ENCODE results near the gene DES.
"Not testable (repeated sequence)": the region's sequence is repeated elsewhere in the genome, so short reads cannot be mapped to it uniquely, and the experiment has no call there.

The DES gene

GRCh38 chr2:219406861-219407230 lies 11.3 kb upstream of the DES start:
- Histone ChIP-seq H3K4me3 (ENCODE audit: low read depth in 1 of 5, low read length in 5 of 5) (no peak overlapping the region), H3K4me1 (ENCODE audit: control insufficient read depth in 5 of 5, insufficient read depth in 5 of 5, low read length in 5 of 5) (peaks cover 0 to 10% (median 0%) of the 10 kb centered on the region in 5 donors), H3K36me3 (ENCODE audit: control insufficient read depth in 5 of 5, insufficient read depth in 5 of 5, low read length in 5 of 5) (no peaks in the 10 kb centered on the region), H3K27ac (ENCODE audit: low read depth, low read length) (no peak overlapping the region), H3K9me3 (ENCODE audit: control insufficient read depth in 5 of 5, low read length in 5 of 5) (no peaks in the 10 kb centered on the region), H3K27me3 (ENCODE audit: control insufficient read depth in 5 of 5, insufficient read depth in 4 of 5, low read length in 5 of 5) (peaks cover 0 to 5% (median 3%) of the 10 kb centered on the region in 5 donors), H3K9ac (ENCODE audit: low read length in 5 of 5) (no peak overlapping the region)

- not testable (repeated sequence) for H3K9me3 ChIP-seq (ENCODE audit: control insufficient read depth in 5 of 5, low read length in 5 of 5); H3K4me3 ChIP-seq (ENCODE audit: low read depth in 1 of 5, low read length in 5 of 5); H3K9ac ChIP-seq (ENCODE audit: low read length in 5 of 5); H3K27ac ChIP-seq (ENCODE audit: low read depth, low read length); H3K4me1 ChIP-seq (ENCODE audit: control insufficient read depth in 5 of 5, insufficient read depth in 5 of 5, low read length in 5 of 5); H3K36me3 ChIP-seq (ENCODE audit: control insufficient read depth in 5 of 5, insufficient read depth in 5 of 5, low read length in 5 of 5); H3K27me3 ChIP-seq (ENCODE audit: control insufficient read depth in 5 of 5, insufficient read depth in 4 of 5, low read length in 5 of 5)
These were observed 10.8 kb upstream of the DES start for GRCh38 chr2:219407343-219407742.

DNA sequence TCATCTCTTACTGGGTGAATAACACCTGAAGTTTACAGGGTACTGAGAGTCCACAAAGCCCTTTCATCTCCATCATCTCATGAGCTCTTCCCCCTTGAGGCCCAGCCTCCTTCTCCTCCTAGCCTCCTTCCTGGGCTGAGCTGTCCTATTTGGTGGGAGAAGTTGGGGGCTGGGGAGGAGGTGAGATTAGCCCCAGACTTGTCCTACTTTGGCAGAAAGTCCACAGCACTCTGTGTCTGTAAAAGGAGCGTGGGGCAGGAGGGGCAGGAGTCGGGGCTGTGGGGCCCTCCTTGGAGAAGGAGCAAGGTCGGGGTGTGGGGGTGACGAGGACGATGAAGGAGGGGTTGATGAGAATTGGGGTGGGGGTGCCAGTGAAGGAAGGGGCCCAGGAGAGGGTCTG lies 10.0 kb upstream of the DES start:
- Histone ChIP-seq H3K27ac (ENCODE audit: low read depth, low read length) (no peak overlapping the region), H3K4me3 (ENCODE audit: low read depth in 1 of 5, low read length in 5 of 5) (no peak overlapping the region), H3K9ac (ENCODE audit: low read length in 5 of 5) (no peak overlapping the region), H3K4me1 (ENCODE audit: control insufficient read depth in 5 of 5, insufficient read depth in 5 of 5, low read length in 5 of 5) (no peaks in the 10 kb centered on the region), H3K27me3 (ENCODE audit: control insufficient read depth in 5 of 5, insufficient read depth in 4 of 5, low read length in 5 of 5) (peaks cover 0 to 6% (median 3%) of the 10 kb centered on the region in 5 donors), H3K9me3 (ENCODE audit: control insufficient read depth in 5 of 5, low read length in 5 of 5) (peaks cover 0 to 6% (median 2%) of the 10 kb centered on the region in 5 donors), H3K36me3 (ENCODE audit: control insufficient read depth in 5 of 5, insufficient read depth in 5 of 5, low read length in 5 of 5) (no peaks in the 10 kb centered on the region)

GRCh38 chr2:219408631-219409030 lies 9.5 kb upstream of the DES start:
- Histone ChIP-seq H3K36me3 (ENCODE audit: control insufficient read depth in 5 of 5, insufficient read depth in 5 of 5, low read length in 5 of 5) (no peaks in the 10 kb centered on the region), H3K27ac (ENCODE audit: low read depth, low read length) (no peak overlapping the region), H3K4me3 (ENCODE audit: low read depth in 1 of 5, low read length in 5 of 5) (no peak overlapping the region), H3K27me3 (ENCODE audit: control insufficient read depth in 5 of 5, insufficient read depth in 4 of 5, low read length in 5 of 5) (peaks cover 0 to 6% (median 4%) of the 10 kb centered on the region in 5 donors), H3K4me1 (ENCODE audit: control insufficient read depth in 5 of 5, insufficient read depth in 5 of 5, low read length in 5 of 5) (no peaks in the 10 kb centered on the region), H3K9me3 (ENCODE audit: control insufficient read depth in 5 of 5, low read length in 5 of 5) (peaks cover 0 to 8% (median 4%) of the 10 kb centered on the region in 5 donors), H3K9ac (ENCODE audit: low read length in 5 of 5) (no peak overlapping the region)

- Histone ChIP-seq H3K4me3 (ENCODE audit: low read depth in 1 of 5, low read length in 5 of 5) (no peak overlapping the region), H3K9me3 (ENCODE audit: control insufficient read depth in 5 of 5, low read length in 5 of 5) (peaks cover 0 to 8% (median 4%) of the 10 kb centered on the region in 5 donors), H3K27ac (ENCODE audit: low read depth, low read length) (no peak overlapping the region), H3K4me1 (ENCODE audit: control insufficient read depth in 5 of 5, insufficient read depth in 5 of 5, low read length in 5 of 5) (no peaks in the 10 kb centered on the region), H3K9ac (ENCODE audit: low read length in 5 of 5) (no peak overlapping the region), H3K27me3 (ENCODE audit: control insufficient read depth in 5 of 5, insufficient read depth in 4 of 5, low read length in 5 of 5) (peaks cover 0 to 6% (median 2%) of the 10 kb centered on the region in 5 donors), H3K36me3 (ENCODE audit: control insufficient read depth in 5 of 5, insufficient read depth in 5 of 5, low read length in 5 of 5) (no peaks in the 10 kb centered on the region)
These were observed 8.6 kb upstream of the DES start for GRCh38 chr2:219409619-219410018.

DNA sequence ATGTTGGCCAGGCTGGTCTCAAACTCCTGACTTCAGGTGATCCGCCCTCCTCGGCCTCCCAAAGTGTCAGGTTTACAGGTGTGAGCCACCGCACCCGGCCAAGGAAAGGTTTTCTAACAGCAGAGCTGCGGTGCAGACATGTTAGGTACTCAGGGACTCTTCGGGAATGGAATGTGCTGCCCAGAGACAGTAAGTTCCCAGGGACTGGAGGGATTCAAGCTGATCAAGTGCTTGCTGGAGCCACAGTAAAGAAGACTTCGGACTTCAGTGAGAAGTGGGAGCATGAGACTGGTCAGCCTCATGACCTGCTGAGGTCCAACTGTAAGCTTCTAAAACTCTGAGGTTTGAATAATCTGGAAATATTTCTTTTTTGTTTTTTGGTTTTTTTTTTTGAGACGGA lies 7.8 kb upstream of the DES start:
- H3K4me3 ChIP-seq (ENCODE audit: low read depth in 1 of 5, low read length in 5 of 5), result no peak overlapping the region
- no peak overlapping the region for H3K9ac ChIP-seq (ENCODE audit: low read length in 5 of 5)
- H3K27me3 ChIP-seq (ENCODE audit: control insufficient read depth in 5 of 5, insufficient read depth in 4 of 5, low read length in 5 of 5), result peaks cover 0 to 4% (median 2%) of the 10 kb centered on the region in 5 donors
- H3K27ac ChIP-seq (ENCODE audit: low read depth, low read length), result no peak overlapping the region
- H3K36me3 ChIP-seq (ENCODE audit: control insufficient read depth in 5 of 5, insufficient read depth in 5 of 5, low read length in 5 of 5), result no peaks in the 10 kb centered on the region
- no peaks in the 10 kb centered on the region for H3K4me1 ChIP-seq (ENCODE audit: control insufficient read depth in 5 of 5, insufficient read depth in 5 of 5, low read length in 5 of 5)
- H3K9me3 ChIP-seq (ENCODE audit: control insufficient read depth in 5 of 5, low read length in 5 of 5), result peaks cover 0 to 8% (median 4%) of the 10 kb centered on the region in 5 donors

DNA sequence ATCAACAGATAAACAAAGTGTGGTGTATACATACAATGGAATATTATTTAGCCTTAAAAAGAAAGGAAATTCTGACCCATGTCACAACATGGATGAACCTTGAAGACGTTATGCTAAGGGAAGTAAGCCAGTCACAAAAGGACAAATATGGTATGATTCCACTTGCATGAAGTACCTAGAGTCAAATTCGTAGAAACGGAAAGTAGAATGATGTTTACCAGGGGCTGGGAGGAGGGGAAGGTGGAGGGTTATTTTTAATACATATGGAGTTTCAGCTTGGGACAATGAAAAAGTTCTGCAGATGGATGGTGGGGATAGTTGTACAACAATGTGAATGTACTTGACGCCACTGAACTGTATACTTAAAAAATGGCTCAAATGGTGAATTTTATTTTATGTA lies 3.3 kb upstream of the DES start:
- Histone ChIP-seq H3K27ac (ENCODE audit: low read depth, low read length) (no peak overlapping the region), H3K9me3 (ENCODE audit: control insufficient read depth in 5 of 5, low read length in 5 of 5) (peaks cover 0 to 8% (median 4%) of the 10 kb centered on the region in 5 donors), H3K36me3 (ENCODE audit: control insufficient read depth in 5 of 5, insufficient read depth in 5 of 5, low read length in 5 of 5) (no peaks in the 10 kb centered on the region), H3K4me1 (ENCODE audit: control insufficient read depth in 5 of 5, insufficient read depth in 5 of 5, low read length in 5 of 5) (peaks cover 0 to 9% (median 3%) of the 10 kb centered on the region in 5 donors), H3K27me3 (ENCODE audit: control insufficient read depth in 5 of 5, insufficient read depth in 4 of 5, low read length in 5 of 5) (peaks cover 8 to 26% (median 15%) of the 10 kb centered on the region in 5 donors), H3K4me3 (ENCODE audit: low read depth in 1 of 5, low read length in 5 of 5) (no peak overlapping the region), H3K9ac (ENCODE audit: low read length in 5 of 5) (no peak overlapping the region)

DNA sequence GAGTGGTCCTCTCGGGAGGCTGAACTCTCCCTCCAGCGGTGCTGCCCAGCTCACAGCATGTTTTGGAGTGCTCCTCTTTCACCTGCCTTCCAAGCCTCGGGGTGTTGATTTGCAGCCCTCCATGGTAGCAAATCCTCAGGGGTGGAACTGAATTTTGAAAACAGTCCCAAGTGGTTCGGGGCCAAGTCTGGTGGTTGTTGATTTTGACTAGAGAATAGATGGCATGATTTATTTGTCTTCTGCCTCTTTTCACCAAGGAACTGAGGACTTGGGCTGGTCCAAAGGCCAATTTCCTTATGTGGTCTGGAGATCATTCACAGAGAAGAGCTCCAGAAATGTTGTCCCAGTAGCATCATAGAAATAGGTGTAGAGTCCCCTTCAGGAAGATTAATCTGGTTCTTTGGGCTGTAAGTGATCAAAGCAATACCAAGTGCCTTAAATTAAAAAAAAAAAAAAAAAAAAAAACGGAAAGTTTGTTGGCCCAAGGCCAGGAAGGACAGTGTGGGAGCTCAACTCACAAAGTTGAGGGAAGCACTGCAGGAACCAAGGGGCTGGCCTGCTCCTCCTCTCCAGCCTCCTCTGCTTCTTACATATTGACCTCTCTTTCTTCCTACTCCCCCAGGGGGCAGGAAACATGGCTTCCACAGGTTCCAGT lies 2.5 kb upstream of the DES start:
- Histone ChIP-seq H3K36me3 (ENCODE audit: control insufficient read depth in 5 of 5, insufficient read depth in 5 of 5, low read length in 5 of 5) (no peaks in the 10 kb centered on the region), H3K4me3 (ENCODE audit: low read depth in 1 of 5, low read length in 5 of 5) (no peak overlapping the region), H3K9ac (ENCODE audit: low read length in 5 of 5) (no peak overlapping the region), H3K4me1 (ENCODE audit: control insufficient read depth in 5 of 5, insufficient read depth in 5 of 5, low read length in 5 of 5) (peaks cover 0 to 9% (median 3%) of the 10 kb centered on the region in 5 donors), H3K27ac (ENCODE audit: low read depth, low read length) (no peak overlapping the region), H3K9me3 (ENCODE audit: control insufficient read depth in 5 of 5, low read length in 5 of 5) (peaks cover 0 to 8% (median 4%) of the 10 kb centered on the region in 5 donors), H3K27me3 (ENCODE audit: control insufficient read depth in 5 of 5, insufficient read depth in 4 of 5, low read length in 5 of 5) (peaks cover 8 to 34% (median 19%) of the 10 kb centered on the region in 5 donors)

GRCh38 chr2:219416235-219416602 lies 2.0 kb upstream of the DES start:
- Histone ChIP-seq H3K4me3 (ENCODE audit: low read depth in 1 of 5, low read length in 5 of 5) (no peak overlapping the region), H3K4me1 (ENCODE audit: control insufficient read depth in 5 of 5, insufficient read depth in 5 of 5, low read length in 5 of 5) (peaks cover 0 to 9% (median 3%) of the 10 kb centered on the region in 5 donors), H3K27me3 (ENCODE audit: control insufficient read depth in 5 of 5, insufficient read depth in 4 of 5, low read length in 5 of 5) (peaks cover 8 to 34% (median 20%) of the 10 kb centered on the region in 5 donors), H3K9me3 (ENCODE audit: control insufficient read depth in 5 of 5, low read length in 5 of 5) (peaks cover 0 to 8% (median 4%) of the 10 kb centered on the region in 5 donors), H3K9ac (ENCODE audit: low read length in 5 of 5) (no peak overlapping the region), H3K27ac (ENCODE audit: low read depth, low read length) (no peak overlapping the region), H3K36me3 (ENCODE audit: control insufficient read depth in 5 of 5, insufficient read depth in 5 of 5, low read length in 5 of 5) (no peaks in the 10 kb centered on the region)

DNA sequence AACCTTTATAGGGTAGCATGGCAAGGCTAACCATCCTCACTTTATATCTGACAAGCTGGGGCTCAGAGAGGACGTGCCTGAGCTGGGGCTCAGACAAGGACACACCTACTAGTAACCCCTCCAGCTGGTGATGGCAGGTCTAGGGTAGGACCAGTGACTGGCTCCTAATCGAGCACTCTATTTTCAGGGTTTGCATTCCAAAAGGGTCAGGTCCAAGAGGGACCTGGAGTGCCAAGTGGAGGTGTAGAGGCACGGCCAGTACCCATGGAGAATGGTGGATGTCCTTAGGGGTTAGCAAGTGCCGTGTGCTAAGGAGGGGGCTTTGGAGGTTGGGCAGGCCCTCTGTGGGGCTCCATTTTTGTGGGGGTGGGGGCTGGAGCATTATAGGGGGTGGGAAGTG lies 1.2 kb upstream of the DES start:
- H3K4me3 ChIP-seq (ENCODE audit: low read depth in 1 of 5, low read length in 5 of 5), result no peak overlapping the region
- peaks cover 0 to 8% (median 4%) of the 10 kb centered on the region in 5 donors for H3K9me3 ChIP-seq (ENCODE audit: control insufficient read depth in 5 of 5, low read length in 5 of 5)
- peaks cover 0 to 9% (median 3%) of the 10 kb centered on the region in 5 donors for H3K4me1 ChIP-seq (ENCODE audit: control insufficient read depth in 5 of 5, insufficient read depth in 5 of 5, low read length in 5 of 5)
- no peak overlapping the region for H3K27ac ChIP-seq (ENCODE audit: low read depth, low read length)
- no peak overlapping the region for H3K9ac ChIP-seq (ENCODE audit: low read length in 5 of 5)
- H3K36me3 ChIP-seq (ENCODE audit: control insufficient read depth in 5 of 5, insufficient read depth in 5 of 5, low read length in 5 of 5), result no peaks in the 10 kb centered on the region
- H3K27me3 ChIP-seq (ENCODE audit: control insufficient read depth in 5 of 5, insufficient read depth in 4 of 5, low read length in 5 of 5), result peaks cover 8 to 34% (median 20%) of the 10 kb centered on the region in 5 donors
